ENCODE measurements around the gene SLC36A3. TPM values are rescaled to one million over a fixed set of nuclear protein-coding genes. Genes with fewer than 3 reads are reported as not detected.

The SLC36A3 gene
- total and polyA plus RNA-seq, 3 donors from 2014 or later, result 4.2 to 21.9 (median 8.3) TPM

DNA sequence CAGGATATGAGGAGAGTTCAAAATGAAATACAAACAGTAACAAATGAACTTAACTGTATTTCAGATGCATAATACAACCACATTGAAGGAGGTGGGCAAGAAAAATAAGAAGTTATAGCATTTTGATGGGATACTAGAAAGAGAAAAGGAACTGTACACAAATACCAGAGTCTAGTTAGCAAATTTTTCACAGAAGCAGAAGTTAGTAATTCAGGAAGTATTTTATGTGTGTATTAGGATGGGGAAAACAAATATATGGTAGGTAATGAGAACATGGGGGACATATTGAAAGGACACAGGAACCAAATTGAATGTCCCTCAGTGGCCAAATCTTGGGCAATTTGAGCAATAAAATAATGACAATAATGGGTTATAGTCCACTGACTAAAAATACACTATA, 32.2 kb downstream of the SLC36A3 start:
- Histone ChIP-seq H3K9me3 (no peaks in the 10 kb centered on the region), H3K27ac (no peak overlapping the region), H3K27me3 (no peaks in the 10 kb centered on the region), H3K36me3 (ENCODE audit: low read depth, missing control alignments) (no peaks in the 10 kb centered on the region), H3K4me1 (no peaks in the 10 kb centered on the region), H3K4me3 (no peak overlapping the region)
- no peak for TF ChIP-seq CTCF (IDR thresholded peaks at IDR 0.05)
- no peak for TF ChIP-seq POLR2A (IDR thresholded peaks at IDR 0.05)
- no peak for DNase-seq
- intact Hi-C loops (cut with DNase I; ENCODE audit: low total_unique reads), result no loop called here

GRCh38 chr5:151270599-151270998, 33.0 kb downstream of the SLC36A3 start:
- H3K36me3 ChIP-seq (ENCODE audit: low read depth, missing control alignments), result no peaks in the 10 kb centered on the region
- no peaks in the 10 kb centered on the region for H3K27me3 ChIP-seq
- H3K27ac ChIP-seq, result no peak overlapping the region
- no peaks in the 10 kb centered on the region for H3K4me1 ChIP-seq
- no peak for DNase-seq
- 83 to 88% methylated on average over 1 of the region's 1 CpG for WGBS, 2 donors
- no peak for TF ChIP-seq CTCF (IDR thresholded peaks at IDR 0.05)
- no peak for TF ChIP-seq POLR2A (IDR thresholded peaks at IDR 0.05)
- H3K9me3 ChIP-seq, result no peaks in the 10 kb centered on the region
- intact Hi-C loops (cut with DNase I; ENCODE audit: low total_unique reads), result no loop called here
- no peak overlapping the region for H3K4me3 ChIP-seq

GRCh38 chr5:151267491-151268260, 35.9 kb downstream of the SLC36A3 start:
- 81 to 88% methylated on average over 11 of the region's 11 CpGs for WGBS, 2 donors
- Histone ChIP-seq H3K27me3 (no peaks in the 10 kb centered on the region), H3K9me3 (no peaks in the 10 kb centered on the region), H3K36me3 (ENCODE audit: low read depth, missing control alignments) (no peaks in the 10 kb centered on the region), H3K4me3 (no peak overlapping the region), H3K4me1 (no peaks in the 10 kb centered on the region), H3K27ac (no peak overlapping the region)
- TF ChIP-seq POLR2A (IDR thresholded peaks at IDR 0.05), result no peak
- no peak for TF ChIP-seq CTCF (IDR thresholded peaks at IDR 0.05)
- no peak for DNase-seq
- intact Hi-C loops (cut with DNase I; ENCODE audit: low total_unique reads), result no loop called here

DNA sequence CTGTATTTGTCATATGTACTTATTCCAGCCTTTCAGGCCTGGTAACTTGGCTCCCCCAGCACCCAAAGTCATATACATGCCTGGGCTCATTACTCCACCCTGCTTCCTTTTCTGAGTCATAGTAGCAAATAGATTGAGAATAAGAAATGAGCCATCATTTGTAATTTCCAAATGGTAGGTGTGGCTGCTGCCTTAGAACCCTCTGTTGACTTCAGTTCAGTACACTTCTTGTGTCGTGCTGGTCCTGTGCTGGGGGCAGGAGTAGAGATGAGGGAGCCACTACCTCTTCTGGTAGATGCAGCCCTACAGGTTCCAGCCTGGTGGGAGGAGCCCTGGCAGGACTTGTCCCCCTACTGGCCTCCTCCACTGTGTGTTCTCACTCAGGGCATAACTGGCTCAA, 39.5 kb downstream of the SLC36A3 start:
- 76 to 88% methylated on average over 1 of the region's 1 CpG for WGBS, 2 donors
- intact Hi-C loops (cut with DNase I; ENCODE audit: low total_unique reads), result no loop called here
- no peak for DNase-seq
- Histone ChIP-seq H3K36me3 (ENCODE audit: low read depth, missing control alignments) (no peaks in the 10 kb centered on the region), H3K4me1 (no peaks in the 10 kb centered on the region), H3K27ac (no peak overlapping the region), H3K27me3 (no peaks in the 10 kb centered on the region), H3K9me3 (no peaks in the 10 kb centered on the region), H3K4me3 (no peak overlapping the region)
- TF ChIP-seq POLR2A (IDR thresholded peaks at IDR 0.05) (no peak), CTCF (IDR thresholded peaks at IDR 0.05) (no peak)

- no peak for DNase-seq
- no peak overlapping the region for H3K27ac ChIP-seq
- H3K9me3 ChIP-seq, result no peaks in the 10 kb centered on the region
- WGBS, 2 donors, result 97% methylated on average over 3 of the region's 3 CpGs
- no peaks in the 10 kb centered on the region for H3K36me3 ChIP-seq (ENCODE audit: low read depth, missing control alignments)
- intact Hi-C loops (cut with DNase I; ENCODE audit: low total_unique reads), result no loop called here
- no peak overlapping the region for H3K4me3 ChIP-seq
- TF ChIP-seq CTCF (IDR thresholded peaks at IDR 0.05) (no peak), POLR2A (IDR thresholded peaks at IDR 0.05) (no peak)
- no peaks in the 10 kb centered on the region for H3K27me3 ChIP-seq
- H3K4me1 ChIP-seq, result no peaks in the 10 kb centered on the region
Observed at GRCh38 chr5:151262532-151262931, 41.0 kb downstream of the SLC36A3 start.

Measured in testis (tissue), 3 donors.